H1 (cell line): ENCODE measurements around the gene CAMK2D. TPM values are rescaled to one million over a fixed set of nuclear protein-coding genes. Genes with fewer than 3 reads are reported as not detected.

Experiments
- ATF3 ChIP-seq: IDR thresholded peaks from 2 replicates; pipeline ENCODE4 v1.6.1; 2011; ENCODE audit warnings: low read depth, mild to moderate bottlenecking, low read length; ENCODE audit not compliant: insufficient read depth
- CHD7 ChIP-seq: fragments of 300-600 bp; sonication (generic); IDR thresholded peaks from 2 replicates; pipeline ENCODE4 v1.7.1; 2012; ENCODE audit warnings: low read length, moderate library complexity, mild to moderate bottlenecking, inconsistent platforms; ENCODE audit not compliant: insufficient replicate concordance
- TAF1 ChIP-seq: IDR thresholded peaks from 2 replicates; pipeline ENCODE4 v1.6.1; 2011; ENCODE audit warnings: mild to moderate bottlenecking, low read depth, low read length
- polyA plus RNA-seq, 7 experiments: library from polyadenylated mRNA; depleted of rRNA in 3 of 7; stranded (reverse) in 5 of 7; unstranded in 2 of 7; fragments of >200 nt in 5 of 7; fragments of 200-250 nt in 2 of 7; gene quantifications; 1 replicate in 5 of 7; 2 replicates in 1 of 7; 4 replicates in 1 of 7; pipeline versions ENCODE4 v1.2.1 to v1.2.3, GENCODE V29; 2011 to 2013; ENCODE audit warnings: missing spikeins in 2 of 7, mixed read lengths in 2 of 7
- total RNA-seq: library from RNA; stranded (reverse); fragmentation: NEBNext Ultra II Directional; extraction: Animal tissue kit (Norgen Biotek cat#: 25700); gene quantifications from 2 replicates; pipeline ENCODE4 v1.2.1, GENCODE V29; 2021

CAMK2D gene
- total and polyA plus RNA-seq, 2 of the 8 experiments (the other 6 are each of a cell fraction or from before 2014, with no cell fraction given) = 3.2 to 7.0 TPM

DNA sequence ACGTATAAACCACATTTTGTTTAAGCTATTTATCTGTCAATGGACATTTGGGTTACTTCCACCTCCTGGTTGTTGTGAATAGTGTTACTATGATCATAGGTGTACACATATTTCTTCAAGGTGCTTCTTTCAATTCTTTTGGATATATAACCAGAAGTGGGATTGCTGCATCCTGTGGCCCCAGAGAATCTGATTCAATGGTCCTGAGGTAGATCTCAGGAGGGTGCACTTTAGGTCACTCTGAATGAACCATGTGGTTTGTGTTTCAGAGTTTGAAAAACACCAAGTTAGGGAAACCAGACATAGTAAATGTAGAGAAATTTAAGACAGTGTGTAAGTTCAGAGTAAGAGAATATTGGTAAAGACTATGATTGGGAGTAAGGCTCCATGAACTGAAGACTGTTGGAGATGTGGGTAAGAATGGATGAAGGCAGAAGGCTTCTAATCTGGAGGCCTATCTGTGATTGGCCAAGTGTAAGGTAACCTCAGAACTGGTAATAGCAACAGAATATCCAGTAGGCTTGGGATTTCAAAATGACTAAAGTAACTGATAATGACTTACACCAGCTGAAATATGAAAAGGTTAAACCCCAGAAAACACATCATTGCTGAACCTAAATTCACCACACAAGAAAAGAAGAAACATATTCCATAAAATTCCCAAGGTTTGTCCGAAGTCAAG lies 236.9 kb downstream of the CAMK2D start (continued):
- TF ChIP-seq CHD7 = no peak
- no peak for TF ChIP-seq TAF1
- TF ChIP-seq ATF3 = no peak
- TF ChIP-seq, all 59 proteins: peak for 0
